IMR-90 (cell line): ENCODE data around the gene RBBP4. TPM values are rescaled to one million over a fixed set of nuclear protein-coding genes. Genes with fewer than 3 reads are reported as not detected.

ENCODE experiments used
- ATAC-seq: fragments of 200-7000 bp; cut with Tn5 transposase; 2 replicates; pipeline ENCODE4 v1.9.1; 2020; ENCODE audit warnings: low read depth, mild to moderate bottlenecking, moderate library complexity
- BruUV-seq: library from RNA; stranded (reverse); fragments of 400-500 nt; replicated peaks from 2 replicates; lab custom pipeline; 2021; lab: Mats Ljungman, UMichigan
- CTCF ChIA-PET: fragments of 300-600 bp; formaldehyde crosslinking; extraction: SDS; loops from one replicate; lab custom pipeline; 2021; ENCODE audit warnings: antibody characterized with exemption; lab: Yijun Ruan, JAX
- POLR2A ChIA-PET: fragments of 300-600 bp; sonication (Branson Sonifier 250); formaldehyde crosslinking; loops from one replicate; lab custom pipeline; 2022; ENCODE audit warnings: antibody characterized with exemption; ENCODE audit not compliant: unreplicated experiment; lab: Charles Lee
- DNase-seq: peaks from one replicate; pipeline ENCODE4 v3.0.0; 2013
- H2AFZ ChIP-seq: replicated peaks from 2 replicates; pipeline ENCODE3; 2013; ENCODE audit warnings: low read length, mild to moderate bottlenecking; ENCODE audit not compliant: poor library complexity
- H2AK5ac ChIP-seq: 2 replicates; pipeline ENCODE4 v1.6.1; 2013; ENCODE audit warnings: low read depth, low read length, inconsistent platforms
- H2AK9ac ChIP-seq: replicated peaks from 2 replicates; pipeline ENCODE3; 2013; ENCODE audit warnings: mild to moderate bottlenecking, low read depth, low read length, moderate library complexity; ENCODE audit not compliant: poor library complexity
- H2BK120ac ChIP-seq: 2 replicates; pipeline ENCODE4 v1.6.1; 2013; ENCODE audit warnings: low read depth, low read length, inconsistent platforms
- H2BK15ac ChIP-seq: 3 replicates; pipeline ENCODE4 v1.6.1; 2013; ENCODE audit warnings: low read depth, low read length, inconsistent platforms
- H2BK20ac ChIP-seq: 2 replicates; pipeline ENCODE4 v1.6.1; 2013; ENCODE audit warnings: low read depth, mild to moderate bottlenecking, inconsistent platforms, low read length, moderate library complexity
- H2BK5ac ChIP-seq: 2 replicates; pipeline ENCODE4 v1.6.1; 2013; ENCODE audit warnings: mild to moderate bottlenecking, low read depth, low read length, inconsistent platforms; ENCODE audit not compliant: poor library complexity, severe bottlenecking
- H3K14ac ChIP-seq: replicated peaks from 2 replicates; pipeline ENCODE4 v1.6.1; 2013; ENCODE audit warnings: low read depth, low read length, inconsistent platforms
- H3K18ac ChIP-seq: 2 replicates; pipeline ENCODE4 v1.6.1; 2013; ENCODE audit warnings: low read depth, low read length, control low read depth
- H3K23ac ChIP-seq: 2 replicates; pipeline ENCODE4 v1.6.1; 2013; ENCODE audit warnings: low read depth, low read length, inconsistent platforms
- H3K27ac ChIP-seq: 2 replicates; pipeline ENCODE4 v1.5.1; 2013; ENCODE audit warnings: mild to moderate bottlenecking, control low read depth, low read length; ENCODE audit not compliant: insufficient read depth
- H3K27me3 ChIP-seq: 2 replicates; pipeline ENCODE4 v1.6.1; 2013; ENCODE audit warnings: low read length; ENCODE audit not compliant: control insufficient read depth, insufficient read depth
- H3K36me3 ChIP-seq: 2 replicates; pipeline ENCODE4 v1.6.1; 2013; ENCODE audit warnings: low read length, mixed read lengths; ENCODE audit not compliant: control insufficient read depth, insufficient read depth
- H3K4ac ChIP-seq: 2 replicates; pipeline ENCODE4 v1.6.1; 2013; ENCODE audit warnings: low read depth, low read length, inconsistent platforms
- H3K4me1 ChIP-seq: 2 replicates; pipeline ENCODE4 v1.6.1; 2013; ENCODE audit warnings: low read length, mixed read lengths; ENCODE audit not compliant: control insufficient read depth, insufficient read depth
- H3K4me2 ChIP-seq: 2 replicates; pipeline ENCODE4 v1.6.1; 2013; ENCODE audit warnings: low read depth, mild to moderate bottlenecking, control low read depth, low read length, moderate library complexity
- H3K4me3 ChIP-seq: 2 replicates; pipeline ENCODE4 v1.5.1; 2013; ENCODE audit warnings: low read depth, mild to moderate bottlenecking, control low read depth, low read length, moderate library complexity; ENCODE audit not compliant: insufficient read depth
- H3K56ac ChIP-seq: 2 replicates; pipeline ENCODE4 v1.6.1; 2013; ENCODE audit warnings: low read length, inconsistent platforms; ENCODE audit not compliant: insufficient read depth; ENCODE audit errors: extremely low read depth
- H3K79me1 ChIP-seq, 2 experiments: 2 replicates each; pipeline ENCODE4 v1.6.1; 2013; ENCODE audit warnings: low read length in 2 of 2, inconsistent platforms in 1 of 2, low read depth in 1 of 2
- H3K9ac ChIP-seq: 2 replicates; pipeline ENCODE4 v1.6.1; 2013; ENCODE audit warnings: low read depth, low read length, control low read depth
- H3K9me1 ChIP-seq: 2 replicates; pipeline ENCODE4 v1.6.1; 2013; ENCODE audit warnings: low read length, inconsistent platforms; ENCODE audit not compliant: insufficient read depth
- H3K9me3 ChIP-seq: 2 replicates; pipeline ENCODE4 v1.6.1; 2013; ENCODE audit warnings: low read length; ENCODE audit not compliant: control insufficient read depth, insufficient read depth
- H4K20me1 ChIP-seq: 2 replicates; pipeline ENCODE4 v1.6.1; 2013; ENCODE audit warnings: low read length, inconsistent platforms; ENCODE audit not compliant: insufficient read depth
- H4K5ac ChIP-seq: 2 replicates; pipeline ENCODE4 v1.6.1; 2013; ENCODE audit warnings: mild to moderate bottlenecking, low read depth, low read length, control low read depth
- H4K8ac ChIP-seq, 2 experiments: 2 replicates each; pipeline ENCODE4 v1.6.1; 2013; ENCODE audit warnings: low read depth in 2 of 2, low read length in 2 of 2, control low read depth in 1 of 2, inconsistent platforms in 1 of 2
- H4K91ac ChIP-seq: 2 replicates; pipeline ENCODE4 v1.6.1; 2013; ENCODE audit warnings: low read depth, low read length, inconsistent platforms; ENCODE audit not compliant: insufficient read depth
- CTCF ChIP-seq: conservative IDR thresholded peaks from 2 replicates; pipeline ENCODE4 v1.5.1; 2012; ENCODE audit warnings: mild to moderate bottlenecking, low read depth, low read length, improper control_type of control experiment
- ELK1 ChIP-seq: fragments of 150-350 bp; IDR thresholded peaks from 2 replicates; pipeline ENCODE4 v1.6.1; 2016; ENCODE audit warnings: low read depth, mild to moderate bottlenecking, low read length, moderate library complexity, borderline replicate concordance
- FOS ChIP-seq: fragments of 150-350 bp; IDR thresholded peaks from 2 replicates; pipeline ENCODE4 v1.6.1; 2016; ENCODE audit warnings: low read depth, low read length
- RAD21 ChIP-seq: IDR thresholded peaks from 2 replicates; pipeline ENCODE4 v1.6.1; 2012; ENCODE audit warnings: low read length, improper control_type of control experiment
- SMC3 ChIP-seq: fragments of 150-350 bp; IDR thresholded peaks from 2 replicates; pipeline ENCODE4 v1.6.1; 2016; ENCODE audit warnings: low read depth, mild to moderate bottlenecking, antibody characterized with exemption, low read length, moderate library complexity
- WGBS, 2 experiments: methylation state at CpG; one replicate each; pipeline versions ENCODE4 v1.1.5 to v1.1.7; 2013; ENCODE audit warnings: missing lambda C conversion rate in 2 of 2; ENCODE audit not compliant: insufficient read length in 1 of 2; ENCODE audit errors: extremely low coverage in 2 of 2; 5-methylcytosine and 5-hydroxymethylcytosine counted together
- dilution Hi-C: fragments of 300-500 bp; cut with HindIII; formaldehyde crosslinking; loops from one replicate; pipeline ENCODE4 v1.14.3; 2018; ENCODE audit warnings: low sequenced_read_pairs; ENCODE audit not compliant: unreplicated experiment
- in situ Hi-C: fragments of 300-500 bp; cut with MboI; formaldehyde crosslinking; loops from 3 replicates; pipeline ENCODE4 v1.14.3; 2019; ENCODE audit warnings: low sequenced_read_pairs, inconsistent platforms, mixed read lengths
- intact Hi-C: fragments of 100-400 bp; cut with micrococcal nuclease; formaldehyde crosslinking; loops from 2 replicates; pipeline ENCODE4 v1.10.0; 2022
- polyA plus RNA-seq, 3 experiments: library from polyadenylated mRNA; depleted of rRNA; stranded (reverse); fragments of >200 nt; gene quantifications; 2 replicates each; pipeline ENCODE4 v1.2.3, GENCODE V29; 2012; ENCODE audit warnings: low replicate concordance in 1 of 3
- total RNA-seq: library from RNA; depleted of rRNA; stranded (reverse); fragments of >200 nt; gene quantifications from 2 replicates; pipeline ENCODE4 v1.2.3, GENCODE V29; 2012

Gene RBBP4
- total and polyA plus RNA-seq, 2 of the 4 experiments (the other 2 are of a cell fraction), result 82.9 to 161 TPM

- 0 out of 2 replicates have a peak, but pooled peaks cover 2% of the 10 kb centered on the region for H3K9me1 ChIP-seq
- H2BK15ac ChIP-seq, result no peak overlapping the region
- H2AK5ac ChIP-seq, result no peak overlapping the region
- no peaks in the 10 kb centered on the region for H3K9me3 ChIP-seq
- H3K27me3 ChIP-seq, result no peaks in the 10 kb centered on the region
- no peak overlapping the region for H3K4me2 ChIP-seq
- ChIA-PET CTCF (interaction anchor here (0.9 to 1.5 kb wide), 3 partner anchors 13 to 99 kb away, joined by 3 to 10 read pairs (median 4); no protein-coding TSS in a partner anchor), POLR2A (no interaction called here)
- no peak overlapping the region for H3K18ac ChIP-seq
- H4K8ac ChIP-seq, result no peak overlapping the region
- WGBS, 2 experiments, result no CpG with 5 or more reads among the region's 5 CpGs
- no peak overlapping the region for H3K4ac ChIP-seq
- in situ Hi-C loops (no loop called here), dilution Hi-C loops (no loop called here), intact Hi-C loops (loop anchor here (5.0 kb wide), 1 partner anchor 173 kb away; no protein-coding TSS in a partner anchor)
- no peak overlapping the region for H3K9ac ChIP-seq
- no peaks in the 10 kb centered on the region; a peak in 1 of 4 replicates for H3K79me1 ChIP-seq
- no TSS peak for BruUV-seq
- no peak overlapping the region for H2BK120ac ChIP-seq
- H3K27ac ChIP-seq, result no peak overlapping the region
- no peak overlapping the region for H2AFZ ChIP-seq
- no peaks in the 10 kb centered on the region; the same call in 1 of the 2 replicates for H4K20me1 ChIP-seq
- H2AK9ac ChIP-seq, result no peak overlapping the region
- no peaks in the 10 kb centered on the region for H3K4me1 ChIP-seq
- TF ChIP-seq RAD21 (no peak), ELK1 (no peak), FOS (no peak), CTCF (peak; percentile 32), SMC3 (peak; percentile 18; the same call in 1 of the 2 replicates)
- H2BK20ac ChIP-seq, result no peak overlapping the region
- H3K4me3 ChIP-seq, result no peak overlapping the region
- no peak overlapping the region for H2BK5ac ChIP-seq
- DNase-seq, result peak; percentile 29
- H3K14ac ChIP-seq, result no peak overlapping the region
- no peak overlapping the region for H3K23ac ChIP-seq
- H4K91ac ChIP-seq, result no peak overlapping the region
- peaks cover 5% of the 10 kb centered on the region for H3K36me3 ChIP-seq
- H3K56ac ChIP-seq, result no peak overlapping the region
- H4K5ac ChIP-seq, result no peak overlapping the region
- no peak for ATAC-seq
These were observed 31.1 kb upstream of the RBBP4 start for GRCh38 chr1:32619701-32620485.
